IMR-90 (cell line): ENCODE measurements around the gene IMPDH1.

ENCODE experiments used
- CTCF ChIP-seq: conservative IDR thresholded peaks from 2 replicates; pipeline ENCODE4 v1.5.1; 2012; ENCODE audit warnings: mild to moderate bottlenecking, low read depth, low read length, improper control_type of control experiment
- POLR2A ChIP-seq: IDR thresholded peaks from 2 replicates; pipeline ENCODE4 v1.6.1; 2012; ENCODE audit warnings: mild to moderate bottlenecking, low read depth, low read length
- SMC3 ChIP-seq: fragments of 150-350 bp; IDR thresholded peaks from 2 replicates; pipeline ENCODE4 v1.6.1; 2016; ENCODE audit warnings: low read depth, mild to moderate bottlenecking, antibody characterized with exemption, low read length, moderate library complexity

- no peak for TF ChIP-seq SMC3
- no peak for TF ChIP-seq CTCF
- TF ChIP-seq POLR2A = no peak
Measured at GRCh38 chr7:128356546-128357216, 53.1 kb downstream of the IMPDH1 start.
